ENCODE results near the gene SLC25A22. TPM values are rescaled to one million over a fixed set of nuclear protein-coding genes. Genes with fewer than 3 reads are reported as not detected.

Gene SLC25A22
- total RNA-seq, 1 experiment from 2014 or later = 38.1 TPM

GRCh38 chr11:773830-774229 is 24.3 kb downstream of the SLC25A22 start:
- intact Hi-C loops (cut with micrococcal nuclease; ENCODE audit: unreplicated experiment) = no loop called here
- no peak for DNase-seq (ENCODE audit: low spot score)
- Histone ChIP-seq H3K9me3 (ENCODE audit: low read depth, low read length, poor library complexity, severe bottlenecking) (no peaks in the 10 kb centered on the region), H3K4me3 (ENCODE audit: low read depth, low read length, poor library complexity, severe bottlenecking) (no peak overlapping the region), H3K4me1 (ENCODE audit: insufficient read depth, low read length, poor library complexity, severe bottlenecking) (peaks cover 9% of the 10 kb centered on the region), H3K36me3 (ENCODE audit: insufficient read depth, low read length, poor library complexity, severe bottlenecking) (peaks cover 27% of the 10 kb centered on the region), H3K27ac (ENCODE audit: low read depth, low read length, poor library complexity, severe bottlenecking) (no peak overlapping the region), H3K27me3 (replicated peaks; ENCODE audit: insufficient read depth, low read depth, low read length, poor library complexity) (no peaks in the 10 kb centered on the region)
- TF ChIP-seq CTCF (conservative IDR thresholded peaks at IDR 0.05; ENCODE audit: low read depth, low read length) (no peak), EZH2 (IDR thresholded peaks at IDR 0.05; ENCODE audit: borderline replicate concordance, low read depth, low read length, poor library complexity, severe bottlenecking) (no peak)
- BruUV-seq (replicated peaks) = no TSS peak
- CTCF ChIA-PET = no interaction called here
- POLR2A ChIA-PET (ENCODE audit: low non-redundant PET) = no interaction called here

GRCh38 chr11:773425-773824 is 24.7 kb downstream of the SLC25A22 start:
- DNase-seq (ENCODE audit: low spot score) = no peak
- peaks cover 9% of the 10 kb centered on the region for H3K4me1 ChIP-seq (ENCODE audit: insufficient read depth, low read length, poor library complexity, severe bottlenecking)
- TF ChIP-seq EZH2 (IDR thresholded peaks at IDR 0.05; ENCODE audit: borderline replicate concordance, low read depth, low read length, poor library complexity, severe bottlenecking) = no peak
- TF ChIP-seq CTCF (conservative IDR thresholded peaks at IDR 0.05; ENCODE audit: low read depth, low read length) = no peak
- intact Hi-C loops (cut with micrococcal nuclease; ENCODE audit: unreplicated experiment) = no loop called here
- H3K4me3 ChIP-seq (ENCODE audit: low read depth, low read length, poor library complexity, severe bottlenecking) = no peak overlapping the region
- H3K36me3 ChIP-seq (ENCODE audit: insufficient read depth, low read length, poor library complexity, severe bottlenecking) = peaks cover 27% of the 10 kb centered on the region
- ChIA-PET POLR2A (ENCODE audit: low non-redundant PET) (no interaction called here), CTCF (no interaction called here)
- no peak overlapping the region for H3K27ac ChIP-seq (ENCODE audit: low read depth, low read length, poor library complexity, severe bottlenecking)
- BruUV-seq (replicated peaks) = no TSS peak
- H3K27me3 ChIP-seq (replicated peaks; ENCODE audit: insufficient read depth, low read depth, low read length, poor library complexity) = no peaks in the 10 kb centered on the region
- H3K9me3 ChIP-seq (ENCODE audit: low read depth, low read length, poor library complexity, severe bottlenecking) = no peaks in the 10 kb centered on the region

GRCh38 chr11:772429-773390 is 25.4 kb downstream of the SLC25A22 start:
- no TSS peak for BruUV-seq (replicated peaks)
- Histone ChIP-seq H3K4me3 (ENCODE audit: low read depth, low read length, poor library complexity, severe bottlenecking) (no peak overlapping the region), H3K4me1 (ENCODE audit: insufficient read depth, low read length, poor library complexity, severe bottlenecking) (peaks cover 9% of the 10 kb centered on the region), H3K9me3 (ENCODE audit: low read depth, low read length, poor library complexity, severe bottlenecking) (no peaks in the 10 kb centered on the region), H3K36me3 (ENCODE audit: insufficient read depth, low read length, poor library complexity, severe bottlenecking) (peaks cover 27% of the 10 kb centered on the region), H3K27ac (ENCODE audit: low read depth, low read length, poor library complexity, severe bottlenecking) (no peak overlapping the region), H3K27me3 (replicated peaks; ENCODE audit: insufficient read depth, low read depth, low read length, poor library complexity) (no peaks in the 10 kb centered on the region)
- CTCF ChIA-PET = no interaction called here
- intact Hi-C loops (cut with micrococcal nuclease; ENCODE audit: unreplicated experiment) = no loop called here
- POLR2A ChIA-PET (ENCODE audit: low non-redundant PET) = no interaction called here
- DNase-seq (ENCODE audit: low spot score) = no peak
- TF ChIP-seq EZH2 (IDR thresholded peaks at IDR 0.05; ENCODE audit: borderline replicate concordance, low read depth, low read length, poor library complexity, severe bottlenecking) (no peak), CTCF (conservative IDR thresholded peaks at IDR 0.05; ENCODE audit: low read depth, low read length) (no peak)

All from A673 (cell line).